Neuronal stem cell (in vitro differentiated cells): ENCODE data around the gene ZNRD2.

Experiments used
- DNase-seq: peaks from one replicate; pipeline ENCODE4 v3.0.0-alpha.2; 2013; ENCODE audit warnings: low spot score
- H2AFZ ChIP-seq: one replicate; pipeline ENCODE4 v1.6.1; 2013; ENCODE audit warnings: mild to moderate bottlenecking, low read length, inconsistent platforms
- H2AK5ac ChIP-seq: 2 replicates; pipeline ENCODE4 v1.6.1; 2013; ENCODE audit warnings: low read depth, mild to moderate bottlenecking, inconsistent platforms, low read length, moderate library complexity, mixed read lengths
- H2BK120ac ChIP-seq: 2 replicates; pipeline ENCODE4 v1.6.1; 2013; ENCODE audit warnings: low read depth, mild to moderate bottlenecking, inconsistent platforms, low read length, moderate library complexity, mixed read lengths
- H2BK12ac ChIP-seq: one replicate; pipeline ENCODE4 v1.6.1; 2013; ENCODE audit warnings: low read length, inconsistent platforms
- H2BK15ac ChIP-seq: 2 replicates; pipeline ENCODE4 v1.6.1; 2013; ENCODE audit warnings: mild to moderate bottlenecking, low read length, inconsistent platforms, mixed read lengths
- H2BK5ac ChIP-seq: one replicate; pipeline ENCODE4 v1.6.1; 2013; ENCODE audit warnings: inconsistent platforms, mild to moderate bottlenecking, low read length, moderate library complexity
- H3K14ac ChIP-seq: one replicate; pipeline ENCODE4 v1.6.1; 2013; ENCODE audit warnings: low read length, inconsistent platforms
- H3K18ac ChIP-seq: 2 replicates; pipeline ENCODE4 v1.6.1; 2013; ENCODE audit warnings: low read length, inconsistent platforms
- H3K23ac ChIP-seq: 2 replicates; pipeline ENCODE4 v1.6.1; 2013; ENCODE audit warnings: low read depth, mild to moderate bottlenecking, mixed read lengths, low read length, inconsistent platforms; ENCODE audit not compliant: poor library complexity
- H3K27ac ChIP-seq: replicated peaks from 3 replicates; pipeline ENCODE4 v1.5.1; 2013; ENCODE audit warnings: low read length, inconsistent platforms
- H3K27me3 ChIP-seq, 3 experiments: 2 replicates each; pipeline ENCODE4 v1.6.1; 2013; ENCODE audit warnings: low read length in 3 of 3, mild to moderate bottlenecking in 2 of 3, inconsistent platforms in 1 of 3, low read depth in 1 of 3, mixed read lengths in 1 of 3, moderate library complexity in 1 of 3; ENCODE audit not compliant: control insufficient read depth in 3 of 3, insufficient read depth in 3 of 3
- H3K36me3 ChIP-seq, 2 donors: replicated peaks in 1 of 2; 2 replicates each; pipeline ENCODE4 v1.6.1; 2013; ENCODE audit warnings: low read length in 2 of 2; ENCODE audit not compliant: control insufficient read depth in 2 of 2, insufficient read depth in 2 of 2
- H3K4ac ChIP-seq: 2 replicates; pipeline ENCODE4 v1.6.1; 2013; ENCODE audit warnings: inconsistent platforms, mild to moderate bottlenecking, low read length, moderate library complexity
- H3K4me1 ChIP-seq, 2 donors: 1 replicate in 1 of 2; 2 replicates in 1 of 2; pipeline ENCODE4 v1.6.1; 2013; ENCODE audit warnings: low read length in 2 of 2, low read depth in 1 of 2; ENCODE audit not compliant: control insufficient read depth in 2 of 2, insufficient read depth in 1 of 2
- H3K4me2 ChIP-seq: one replicate; pipeline ENCODE4 v1.6.1; 2013; ENCODE audit warnings: mild to moderate bottlenecking, low read length, inconsistent platforms; ENCODE audit not compliant: insufficient read depth, poor library complexity, severe bottlenecking
- H3K4me3 ChIP-seq, 2 donors: 2 replicates each; pipeline ENCODE4 v1.5.1; 2013; ENCODE audit warnings: low read length in 2 of 2, mild to moderate bottlenecking in 2 of 2, inconsistent platforms in 1 of 2, moderate library complexity in 1 of 2
- H3K79me1 ChIP-seq: one replicate; pipeline ENCODE4 v1.6.1; 2013; ENCODE audit warnings: low read depth, mild to moderate bottlenecking, inconsistent platforms, low read length, moderate library complexity
- H3K9ac ChIP-seq: one replicate; pipeline ENCODE4 v1.6.1; 2013; ENCODE audit warnings: mild to moderate bottlenecking, low read depth, low read length, inconsistent platforms; ENCODE audit not compliant: poor library complexity
- H3K9me3 ChIP-seq, 2 donors: replicated peaks in 1 of 2; 2 replicates each; pipeline versions ENCODE3 to v1.6.1; 2013; ENCODE audit warnings: low read length in 2 of 2, mild to moderate bottlenecking in 2 of 2, inconsistent platforms in 1 of 2, low read depth in 1 of 2, mixed read lengths in 1 of 2, moderate library complexity in 1 of 2; ENCODE audit not compliant: control insufficient read depth in 2 of 2, insufficient read depth in 1 of 2
- H4K8ac ChIP-seq: one replicate; pipeline ENCODE4 v1.6.1; 2013; ENCODE audit warnings: low read depth, mild to moderate bottlenecking, inconsistent platforms, low read length, moderate library complexity
- H4K91ac ChIP-seq: one replicate; pipeline ENCODE4 v1.6.1; 2013; ENCODE audit warnings: low read length, low read depth, mild to moderate bottlenecking, inconsistent platforms; ENCODE audit not compliant: poor library complexity
- WGBS, 2 donors: extraction: QIAGEN DNeasy Blood & Tissue Kit; methylation state at CpG; one replicate each; pipeline ENCODE4 v1.1.7; 2013; ENCODE audit warnings: missing lambda C conversion rate in 2 of 2, mixed read lengths in 1 of 2; ENCODE audit not compliant: insufficient read length in 2 of 2, insufficient replicate concordance in 1 of 2; ENCODE audit errors: extremely low coverage in 2 of 2; 5-methylcytosine and 5-hydroxymethylcytosine counted together

Gene ZNRD2

DNA sequence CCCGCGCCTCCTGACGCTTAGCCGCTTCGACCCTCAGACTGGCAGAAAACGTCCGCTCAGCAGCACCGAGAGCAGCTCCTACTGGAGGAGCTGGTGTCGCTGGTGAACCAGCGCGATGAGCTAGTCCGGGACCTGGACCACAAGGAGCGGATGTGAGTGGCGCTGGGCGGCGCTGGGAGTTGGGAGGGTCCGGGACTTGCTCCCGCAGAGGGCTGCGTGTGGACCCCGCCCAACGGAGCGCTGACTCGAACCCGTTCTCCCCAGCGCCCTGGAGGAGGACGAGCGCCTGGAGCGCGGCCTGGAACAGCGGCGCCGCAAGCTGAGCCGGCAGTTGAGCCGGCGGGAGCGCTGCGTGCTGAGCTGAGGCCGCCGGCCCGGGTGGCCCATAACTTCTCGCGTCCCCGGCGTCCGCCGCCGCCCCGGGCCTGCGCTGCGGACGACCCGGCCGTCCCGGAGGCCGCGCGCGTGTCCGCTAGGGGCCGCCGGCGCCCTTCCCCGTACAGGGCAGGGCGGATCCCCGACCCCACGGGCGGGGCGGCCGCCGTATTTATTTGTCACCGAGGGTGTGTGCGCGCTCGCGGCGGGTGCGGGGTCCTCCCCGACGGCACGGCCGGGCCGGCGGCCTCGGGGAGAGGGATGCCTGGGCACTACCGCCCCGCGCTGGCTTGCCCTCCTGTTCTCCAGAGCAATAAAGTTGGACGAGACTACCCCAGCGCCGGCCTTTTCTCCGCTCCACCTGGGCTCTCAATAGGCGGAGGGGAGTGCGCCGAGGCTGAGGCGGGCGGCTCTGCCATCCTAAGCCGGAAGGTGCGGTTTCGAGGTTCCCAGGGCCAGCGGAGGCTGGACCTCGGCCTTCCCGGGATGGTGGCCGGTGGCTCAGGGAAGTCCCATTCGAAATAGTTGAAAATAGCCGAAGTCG lies 21.9 kb downstream of the ZNRD2 start:
- H3K4me3 ChIP-seq, result peak overlapping the region; percentile 22 to 78
- no CpG with 5 or more reads among the region's 106 CpGs for WGBS, 2 donors

DNA sequence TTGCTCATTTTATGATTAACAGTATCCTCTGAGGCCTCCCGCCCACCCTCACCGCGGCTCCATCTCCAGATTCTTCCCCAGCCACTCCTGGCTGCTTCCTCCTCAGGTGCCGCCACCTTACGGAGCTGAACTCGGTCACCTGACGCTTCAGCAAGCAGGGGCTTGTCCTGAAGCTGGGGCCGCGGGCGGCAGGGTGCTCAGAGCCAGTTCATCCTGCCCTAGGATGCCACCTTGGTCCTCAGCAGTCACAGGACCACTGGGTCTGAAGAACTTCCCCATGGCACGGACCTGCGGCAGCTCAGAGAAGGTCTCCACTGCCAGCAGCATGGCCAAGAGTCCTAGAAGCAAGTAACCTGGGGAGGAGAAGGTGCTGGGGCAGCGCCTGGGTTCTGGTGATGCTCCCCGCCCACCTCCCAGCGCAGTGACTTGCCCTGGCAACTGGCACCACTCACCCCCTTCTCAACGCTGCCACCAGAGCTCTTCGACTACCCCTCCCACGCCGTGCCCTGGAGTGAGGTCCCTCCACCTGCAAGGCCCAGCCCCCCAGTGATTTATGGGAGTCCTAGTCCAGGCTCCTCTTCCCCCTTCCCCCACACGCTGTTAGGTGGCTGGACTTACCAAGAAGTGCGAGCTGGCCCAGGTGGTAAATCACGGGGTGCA lies 22.7 kb downstream of the ZNRD2 start:
- Histone ChIP-seq H2BK5ac (no peak overlapping the region), H3K27me3 (peaks cover 0 to 21% (median 6%) of the 10 kb centered on the region in 3 experiments), H3K4ac (peak overlapping the region; percentile 29), H2AFZ (no peak overlapping the region), H3K4me3 (no peak overlapping the region), H3K79me1 (peaks cover 2% of the 10 kb centered on the region), H3K23ac (peak overlapping the region; percentile 86), H3K4me1 (peaks cover 17 to 25% of the 10 kb centered on the region in 2 donors), H2AK5ac (peak overlapping the region; percentile 100), H3K14ac (peak overlapping the region; percentile 79), H3K9me3 (peaks cover 0 to 3% of the 10 kb centered on the region in 2 donors), H3K9ac (peak overlapping the region; percentile 79), H2BK15ac (peak overlapping the region; percentile 79), H4K8ac (peak overlapping the region; percentile 86), H3K18ac (peak overlapping the region; percentile 74), H3K27ac (no peak overlapping the region), H3K4me2 (peak overlapping the region; percentile 88), H2BK12ac (peak overlapping the region; percentile 30), H2BK120ac (no peak overlapping the region), H3K36me3 (peaks cover 6 to 7% of the 10 kb centered on the region in 2 donors), H4K91ac (no peak overlapping the region)
- WGBS, 2 donors, result no CpG with 5 or more reads among the region's 22 CpGs
- DNase-seq, result no peak

More for the DNA sequence above, 21.9 kb downstream of the ZNRD2 start:
- peaks cover 2% of the 10 kb centered on the region for H3K79me1 ChIP-seq
- H2BK12ac ChIP-seq, result no peak overlapping the region
- H3K4ac ChIP-seq, result no peak overlapping the region
- peaks cover 23 to 33% of the 10 kb centered on the region in 2 donors for H3K4me1 ChIP-seq
- H4K91ac ChIP-seq, result no peak overlapping the region
- H3K18ac ChIP-seq, result peak overlapping the region; percentile 84
- H3K23ac ChIP-seq, result peak overlapping the region; percentile 86
- peak overlapping the region; percentile 1 for H2BK5ac ChIP-seq
- H3K9ac ChIP-seq, result peak overlapping the region; percentile 79
- H2BK15ac ChIP-seq, result no peak overlapping the region
- H3K27me3 ChIP-seq, result peaks cover 0 to 21% (median 6%) of the 10 kb centered on the region in 3 experiments
- peak overlapping the region; percentile 100 for H2AK5ac ChIP-seq
- peak overlapping the region; percentile 48 for H2AFZ ChIP-seq
- peaks cover 0 to 3% of the 10 kb centered on the region in 2 donors for H3K9me3 ChIP-seq
- peak overlapping the region; percentile 79 for H3K14ac ChIP-seq
- no peak overlapping the region for H2BK120ac ChIP-seq
- no peaks in the 10 kb centered on the region for H3K36me3 ChIP-seq
- no peak for DNase-seq
- H3K27ac ChIP-seq, result no peak overlapping the region
- H3K4me2 ChIP-seq, result peak overlapping the region; percentile 88
- H4K8ac ChIP-seq, result no peak overlapping the region

DNA sequence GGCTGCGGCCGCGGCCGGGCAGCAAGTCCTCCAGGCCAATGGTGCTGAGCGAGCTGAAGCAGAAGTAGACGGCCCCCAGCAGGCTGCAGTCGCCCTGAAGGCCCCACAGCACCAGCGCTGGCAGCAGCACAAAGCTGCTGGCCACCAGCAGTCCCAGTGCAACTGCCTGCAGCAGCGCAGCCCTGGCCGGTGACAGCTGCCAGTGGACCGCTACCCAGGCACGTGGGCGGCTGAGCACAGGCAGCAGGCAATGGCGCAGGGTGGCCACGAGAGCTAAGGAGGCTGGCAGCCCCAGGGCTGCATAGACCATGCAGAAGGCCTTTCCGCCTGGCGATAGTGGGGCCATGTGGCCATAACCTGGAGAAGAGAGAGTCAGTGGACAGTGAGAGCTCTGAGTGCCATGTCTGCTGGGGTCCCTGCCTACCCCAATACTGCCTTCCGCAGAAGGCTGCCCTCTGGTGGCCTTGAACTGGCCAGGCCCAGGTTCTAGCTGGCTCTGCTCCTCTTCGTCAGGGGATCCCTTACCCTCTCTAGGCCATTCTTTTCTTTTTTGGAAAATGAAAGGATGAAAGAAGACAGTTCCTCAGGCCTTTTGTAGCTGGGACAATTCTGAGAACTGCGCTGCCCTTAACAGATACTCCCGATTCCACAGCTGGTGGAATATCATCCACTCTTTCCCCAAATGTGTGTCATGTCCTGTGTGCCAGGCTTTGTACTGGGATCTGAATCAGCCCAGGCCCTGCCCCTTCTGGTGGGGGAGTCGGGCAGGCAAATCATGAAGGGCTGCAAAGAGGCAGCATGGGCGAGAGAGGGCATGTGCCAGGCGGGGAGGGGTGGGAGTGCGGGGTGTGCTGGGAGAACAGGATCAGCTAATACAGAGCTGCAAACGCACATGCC lies 23.5 kb downstream of the ZNRD2 start:
- Histone ChIP-seq H3K9me3 (peaks cover 0 to 3% of the 10 kb centered on the region in 2 donors), H3K27ac (no peak overlapping the region), H2BK15ac (peak overlapping the region; percentile 79), H3K4ac (peak overlapping the region; percentile 29), H2AK5ac (peak overlapping the region; percentile 100), H3K4me2 (no peak overlapping the region), H3K14ac (peak overlapping the region; percentile 38), H2BK5ac (no peak overlapping the region), H4K8ac (peak overlapping the region; percentile 82), H3K23ac (peak overlapping the region; percentile 86), H3K4me3 (no peak overlapping the region), H2BK120ac (no peak overlapping the region), H3K18ac (no peak overlapping the region), H3K79me1 (peaks cover 2% of the 10 kb centered on the region), H3K27me3 (peaks cover 0 to 21% (median 6%) of the 10 kb centered on the region in 3 experiments), H3K4me1 (peaks cover 12 to 18% of the 10 kb centered on the region in 2 donors), H2AFZ (no peak overlapping the region), H2BK12ac (peak overlapping the region; percentile 30), H4K91ac (peak overlapping the region; percentile 53), H3K36me3 (peaks cover 14 to 15% of the 10 kb centered on the region in 2 donors), H3K9ac (peak overlapping the region; percentile 70)
- no peak for DNase-seq
- WGBS, 2 donors, result no CpG with 5 or more reads among the region's 26 CpGs
